ENCODE results near the gene MTA1. TPM values are rescaled to one million over a fixed set of nuclear protein-coding genes. Genes with fewer than 3 reads are reported as not detected.

MTA1 gene
- polyA plus RNA-seq, 1 of the 3 experiments (the other 2 are of a cell fraction) = 96.3 TPM

DNA sequence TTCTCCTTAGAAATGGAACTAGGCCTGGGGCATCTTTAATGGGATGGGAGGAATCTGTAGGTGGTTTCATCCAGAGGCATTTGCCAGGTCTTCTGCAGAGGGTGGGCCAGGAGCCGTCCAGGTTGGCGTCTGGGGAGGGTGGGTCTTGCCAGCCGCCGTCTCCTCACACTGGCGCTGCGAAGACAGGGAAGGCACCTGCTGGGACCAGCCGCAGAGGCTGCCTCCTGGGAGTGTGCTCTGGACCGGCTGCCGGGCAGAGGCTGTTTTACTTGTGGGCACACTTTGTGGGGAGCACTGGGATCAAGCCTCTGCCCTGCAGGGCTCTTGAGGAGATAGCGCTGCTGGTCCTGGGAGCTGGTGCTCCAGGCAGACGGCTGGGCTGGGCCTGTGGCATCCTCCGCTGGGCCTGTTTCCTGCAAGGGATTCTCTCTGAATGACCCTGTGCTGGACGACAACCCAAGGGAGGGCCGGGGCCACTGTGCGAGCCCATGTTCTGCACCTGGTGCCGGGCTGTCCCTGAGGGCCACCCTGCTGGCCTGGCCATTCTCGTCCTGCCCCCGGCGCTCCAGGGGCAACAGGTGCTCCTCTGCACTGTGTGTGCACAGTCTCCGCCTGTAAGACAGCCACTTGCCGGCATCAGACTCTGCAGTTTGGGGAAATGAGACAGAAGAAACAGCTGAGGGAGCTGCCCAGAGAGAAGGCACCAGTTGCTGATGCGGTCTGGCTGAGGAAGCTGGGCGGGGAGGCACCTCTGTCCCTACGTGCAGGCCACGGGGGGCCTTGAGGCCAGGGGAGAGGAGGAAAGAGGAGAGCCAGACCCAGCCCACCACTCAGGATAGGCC lies 31.3 kb upstream of the MTA1 start:
- Histone ChIP-seq H4K20me1 (ENCODE audit: insufficient read depth) (no peaks in the 10 kb centered on the region), H3K36me3 (replicated peaks in 1 of 2; ENCODE audit: control insufficient read depth in 1 of 2, insufficient read depth in 2 of 2, low read length in 1 of 2) (peaks cover 0 to 44% of the 10 kb centered on the region in 2 experiments), H3K4me2 (no peak overlapping the region), H3K9ac (no peak overlapping the region), H3F3A (replicated peaks; ENCODE audit: insufficient read depth) (no peaks in the 10 kb centered on the region), H2AFZ (ENCODE audit: low read depth) (no peak overlapping the region), H3K79me2 (ENCODE audit: insufficient read depth) (no peaks in the 10 kb centered on the region), H3K4me1 (ENCODE audit: control insufficient read depth in 1 of 2, insufficient read depth in 2 of 2, low read depth in 1 of 2, low read length in 1 of 2) (peaks cover 0 to 7% of the 10 kb centered on the region in 2 experiments; a peak in 1 of 4 replicates), H3K27ac (ENCODE audit: low read depth in 2 of 2, low read length in 1 of 2) (no peak overlapping the region; a peak in 1 of 4 replicates), H3K27me3 (ENCODE audit: insufficient read depth) (no peaks in the 10 kb centered on the region), H3K4me3 (ENCODE audit: low read depth in 2 of 2, low read length in 1 of 2) (no peak overlapping the region), H3K9me3 (no peaks in the 10 kb centered on the region), H3K9me2 (no peaks in the 10 kb centered on the region)
- POLR2A ChIA-PET = no interaction called here
- 98% methylated on average over 9 of the region's 25 CpGs for WGBS (ENCODE audit: low lambda C conversion rate)
- no peak for TF ChIP-seq MAX (IDR thresholded peaks at IDR 0.05; ENCODE audit: low read depth)
- TF ChIP-seq JUND (IDR thresholded peaks at IDR 0.05) = no peak
- TF ChIP-seq TEAD4 (IDR thresholded peaks at IDR 0.05; ENCODE audit: borderline replicate concordance, insufficient read depth) = no peak
- no peak for TF ChIP-seq SIN3A (IDR thresholded peaks at IDR 0.05; ENCODE audit: borderline replicate concordance, low read depth, low read length)
- TF ChIP-seq ELF1 (IDR thresholded peaks at IDR 0.05) = no peak
- no peak for TF ChIP-seq GATA2 (CRISPR knock-in tag; IDR thresholded peaks at IDR 0.05)
- no peak for TF ChIP-seq RXRA (IDR thresholded peaks at IDR 0.05; ENCODE audit: borderline replicate concordance, low read depth)
- TF ChIP-seq USF2 (IDR thresholded peaks at IDR 0.05; ENCODE audit: borderline replicate concordance, low read depth, low read length) = no peak
- no peak for TF ChIP-seq FOXJ3 (CRISPR knock-in tag; IDR thresholded peaks at IDR 0.05)
- no peak for TF ChIP-seq NFIC (IDR thresholded peaks at IDR 0.05; ENCODE audit: borderline replicate concordance)
- no peak for TF ChIP-seq EP300 (IDR thresholded peaks at IDR 0.05; ENCODE audit: borderline replicate concordance in 1 of 2, low read depth in 1 of 2, low read length in 1 of 2)
- TF ChIP-seq GABPA (IDR thresholded peaks at IDR 0.05; ENCODE audit: low read depth) = no peak
- no peak for TF ChIP-seq MXI1 (IDR thresholded peaks at IDR 0.05; ENCODE audit: low read depth, low read length)
- no peak for TF ChIP-seq YY1 (IDR thresholded peaks at IDR 0.05; ENCODE audit: low read depth)
- TF ChIP-seq CHD2 (IDR thresholded peaks at IDR 0.05; ENCODE audit: low read length, partially characterized antibody) = no peak
- TF ChIP-seq RAD21 (IDR thresholded peaks at IDR 0.05; ENCODE audit: low read length) = no peak
- no peak for TF ChIP-seq NRF1 (IDR thresholded peaks at IDR 0.05; ENCODE audit: low read depth, low read length)
- TF ChIP-seq FOSL2 (IDR thresholded peaks at IDR 0.05; ENCODE audit: borderline replicate concordance, low read depth) = no peak
- no peak for TF ChIP-seq FOXM1 (IDR thresholded peaks at IDR 0.05; ENCODE audit: low read depth)
- TF ChIP-seq SMC3 (IDR thresholded peaks at IDR 0.05; ENCODE audit: low read depth, low read length) = no peak
- CTCF ChIA-PET = interaction anchor here (0.9 to 3.8 kb wide), 5 partner anchors 9 to 140 kb away, joined by 3 to 21 read pairs (median 3); no protein-coding TSS in a partner anchor
- no peak for DNase-seq
